Mucosa of descending colon (tissue), 3 donors: ENCODE data around the gene STAT4. TPM values are rescaled to one million over a fixed set of nuclear protein-coding genes. Genes with fewer than 3 reads are reported as not detected.

Experiments
- ATAC-seq: fragments of 200-7000 bp; cut with Tn5 transposase; one replicate; pipeline ENCODE4 v1.9.1; 2020; ENCODE audit warnings: mild to moderate bottlenecking, moderate library complexity
- DNase-seq, 3 donors: peaks; one replicate each; pipeline ENCODE4 v3.0.0-alpha.2; 2020
- H3K36me3 ChIP-seq: fragments of 200-600 bp; one replicate; pipeline ENCODE4 v1.8.0; 2021; ENCODE audit warnings: low read depth, mild to moderate bottlenecking
- H3K4me1 ChIP-seq: fragments of 200-600 bp; one replicate; pipeline ENCODE4 v1.8.0; 2021; ENCODE audit warnings: low read depth, mild to moderate bottlenecking
- H3K4me3 ChIP-seq: fragments of 200-600 bp; one replicate; pipeline ENCODE4 v1.8.0; 2021; ENCODE audit warnings: mild to moderate bottlenecking
- H3K9me3 ChIP-seq: fragments of 200-600 bp; one replicate; pipeline ENCODE4 v1.8.0; 2021; ENCODE audit warnings: mild to moderate bottlenecking
- CTCF ChIP-seq: fragments of 200-600 bp; IDR thresholded peaks from one replicate; pipeline ENCODE4 v1.8.0; 2022; ENCODE audit warnings: antibody characterized with exemption, mild to moderate bottlenecking
- intact Hi-C, 2 donors: fragments of 100-400 bp; cut with DNase I in 1 of 2; cut with micrococcal nuclease in 1 of 2; formaldehyde crosslinking; loops; one replicate each; pipeline versions ENCODE4 v1.11.0 to v1.11.1; 2022; cut with DNase I, micrococcal nuclease
- total RNA-seq, 3 donors: library from RNA; stranded (reverse); fragmentation: NEBNext Ultra II Directional in 2 of 3; extraction: Animal tissue kit (Norgen Biotek cat#: 25700) in 2 of 3; gene quantifications; one replicate each; pipeline versions ENCODE4 v1.2.1 to v1.2.4, GENCODE V29; 2021 to 2023
- donor health status: DM: no; HTN: no; CAD: no; lungs with moderate emphysema.
- donor health status: DM: no; HTN: no; CAD: no.
- donor health status: DM: no; HTN: yes; CAD: no.

The STAT4 gene
- total RNA-seq, 3 donors from 2014 or later, result 2.7 to 4.0 (median 3.6) TPM

- Histone ChIP-seq H3K9me3 (no peaks in the 10 kb centered on the region), H3K4me3 (no peak overlapping the region), H3K36me3 (no peaks in the 10 kb centered on the region), H3K4me1 (peaks cover 4% of the 10 kb centered on the region)
- TF ChIP-seq CTCF, result no peak
- no peak for DNase-seq
- no peak for ATAC-seq
- intact Hi-C loops, result no loop called here
Observed at GRCh38 chr2:191038741-191039140, 112.1 kb downstream of the STAT4 start.

DNA sequence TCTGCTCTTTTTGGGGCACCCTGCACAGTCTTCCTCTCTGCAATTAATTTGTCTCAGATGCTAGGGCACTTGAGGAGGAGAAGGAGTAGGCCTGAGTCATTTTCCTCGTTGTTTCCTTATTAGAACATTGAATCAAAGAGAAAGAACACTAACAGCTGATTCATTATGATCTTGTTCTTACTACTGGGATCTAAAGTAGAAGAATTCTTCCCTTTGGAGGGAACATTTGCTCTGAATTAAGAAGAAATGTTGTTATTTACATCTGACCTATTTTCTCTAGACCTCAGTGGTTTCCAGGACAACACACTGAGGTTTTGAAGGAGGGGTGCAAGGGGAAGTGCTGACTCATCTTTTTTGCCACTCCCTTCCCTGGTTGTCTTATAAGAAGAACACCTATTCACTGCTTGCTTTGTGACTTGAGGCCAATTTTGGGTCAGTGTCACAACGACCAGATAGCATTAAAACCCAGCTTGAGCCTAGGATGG, 112.5 kb downstream of the STAT4 start:
- TF ChIP-seq CTCF, result no peak

DNA sequence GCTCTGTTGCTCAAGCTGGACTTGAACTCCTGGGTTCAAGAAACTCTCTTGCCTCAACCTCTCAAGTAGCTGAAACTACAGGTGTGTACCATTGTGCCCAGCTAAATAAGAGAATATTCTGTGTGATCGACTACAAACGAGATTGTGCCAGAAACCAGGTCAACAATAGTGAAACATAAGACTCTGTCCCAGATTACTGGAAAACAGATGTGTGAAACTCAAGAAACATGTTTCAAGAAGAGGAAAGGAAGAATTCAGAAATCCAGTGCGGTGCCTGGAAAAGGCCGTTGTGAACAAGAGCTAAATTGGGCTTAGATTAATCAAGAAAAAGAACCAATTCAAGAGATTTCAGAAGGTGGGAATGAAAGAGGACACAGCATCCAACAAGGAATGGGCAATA, 113.4 kb downstream of the STAT4 start:
- Histone ChIP-seq H3K4me3 (no peak overlapping the region), H3K4me1 (peaks cover 4% of the 10 kb centered on the region), H3K9me3 (no peaks in the 10 kb centered on the region), H3K36me3 (no peaks in the 10 kb centered on the region)
- ATAC-seq (no peak), DNase-seq (no peak)
- TF ChIP-seq CTCF, result no peak
- intact Hi-C loops, result no loop called here

More for the DNA sequence above, 112.5 kb downstream of the STAT4 start:
- Histone ChIP-seq H3K36me3 (no peaks in the 10 kb centered on the region), H3K4me1 (peaks cover 4% of the 10 kb centered on the region), H3K4me3 (no peak overlapping the region), H3K9me3 (no peaks in the 10 kb centered on the region)
- ATAC-seq (peak; percentile 49), DNase-seq (no peak)
- intact Hi-C loops, result no loop called here

DNA sequence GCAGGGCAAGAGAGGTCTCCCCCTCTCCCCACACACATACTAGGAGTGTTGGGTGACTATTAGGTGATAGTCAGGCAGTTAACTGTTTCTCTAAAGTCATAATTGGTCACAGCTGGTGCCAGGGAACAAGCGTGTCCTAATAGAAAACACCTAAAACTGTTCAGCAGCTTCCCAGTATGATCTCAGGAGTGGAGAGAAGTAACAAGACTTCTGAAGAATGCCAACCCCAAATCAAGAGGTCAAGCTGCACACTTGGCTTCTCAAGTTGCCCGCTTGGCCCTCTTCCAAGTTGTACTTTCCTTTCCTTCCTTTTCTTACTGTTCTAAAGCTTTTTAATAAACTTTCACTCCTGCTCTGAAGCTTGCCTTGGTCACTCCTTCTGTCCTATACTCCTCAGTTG, 114.4 kb downstream of the STAT4 start:
- TF ChIP-seq CTCF, result no peak
- H3K9me3 ChIP-seq, result no peaks in the 10 kb centered on the region
- DNase-seq (no peak), ATAC-seq (no peak)
- H3K4me3 ChIP-seq, result no peak overlapping the region
- intact Hi-C loops, result no loop called here
- H3K4me1 ChIP-seq, result peaks cover 4% of the 10 kb centered on the region
- no peaks in the 10 kb centered on the region for H3K36me3 ChIP-seq

- H3K4me3 ChIP-seq, result no peak overlapping the region
- no peak for ATAC-seq
- intact Hi-C loops, result loop anchor here in 1 of 2 donors (5.0 kb wide), 1 partner anchor 251 kb away; no protein-coding TSS in a partner anchor
Observed at GRCh38 chr2:191032588-191033429, 118.0 kb downstream of the STAT4 start.

More at GRCh38 chr2:191032588-191033429, 118.0 kb downstream of the STAT4 start:
- no peaks in the 10 kb centered on the region for H3K4me1 ChIP-seq
- no peaks in the 10 kb centered on the region for H3K9me3 ChIP-seq
- DNase-seq, result no peak
- TF ChIP-seq CTCF, result no peak
- H3K36me3 ChIP-seq, result no peaks in the 10 kb centered on the region
